SK-N-DZ (cell line): ENCODE results near the gene PLXDC1. TPM values are rescaled to one million over a fixed set of nuclear protein-coding genes. Genes with fewer than 3 reads are reported as not detected.

Experiments
- DNase-seq: peaks from one replicate; pipeline ENCODE4 v3.0.0-alpha.2; 2015; ENCODE audit warnings: low spot score
- polyA plus RNA-seq, 2 experiments: library from polyadenylated mRNA; depleted of rRNA; stranded (reverse); fragments of >200 nt; gene quantifications; 2 replicates each; pipeline ENCODE4 v1.2.3, GENCODE V29; 2014

The PLXDC1 gene
- polyA plus RNA-seq (2014; cell fraction: cytosol; rRNA removed), result not detected in 2 replicates
- polyA plus RNA-seq (2014; cell fraction: nucleus; rRNA removed), result 0.85 TPM in 1 of 2 replicates, not detected in the other

- DNase-seq, result no peak
Measured at GRCh38 chr17:39151150-39151942, at the start of gene PLXDC1. TSS of gene PLXDC1 (minus strand) at chr17:39151637. CDS start at chr17:39151437, 200 bp downstream.

DNA sequence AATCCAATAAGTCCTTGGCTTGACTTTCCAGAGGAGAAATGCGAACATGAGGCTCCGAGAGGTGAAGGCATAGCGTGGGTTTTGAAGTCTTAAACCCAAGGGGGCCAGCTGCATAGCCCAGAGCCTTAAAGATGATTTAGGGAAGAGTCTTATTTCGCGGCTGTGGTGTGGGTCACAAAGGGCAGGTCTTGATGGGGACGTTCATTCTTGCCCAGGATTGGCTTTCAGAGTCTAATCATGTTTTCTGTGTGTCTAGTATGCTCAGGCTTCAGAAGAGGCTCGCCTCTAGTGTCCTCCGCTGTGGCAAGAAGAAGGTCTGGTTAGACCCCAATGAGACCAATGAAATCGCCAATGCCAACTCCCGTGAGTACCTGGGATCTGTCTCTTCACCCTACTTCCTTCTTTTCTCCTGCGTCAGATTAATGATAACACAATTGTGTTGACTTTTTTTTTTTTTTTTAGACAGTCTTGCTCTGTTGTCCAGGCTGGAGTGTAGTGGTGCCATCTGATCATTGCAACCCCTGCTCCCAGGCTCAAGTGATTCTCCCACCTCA is 49.6 kb upstream of the PLXDC1 start:
- DNase-seq, result no peak

DNA sequence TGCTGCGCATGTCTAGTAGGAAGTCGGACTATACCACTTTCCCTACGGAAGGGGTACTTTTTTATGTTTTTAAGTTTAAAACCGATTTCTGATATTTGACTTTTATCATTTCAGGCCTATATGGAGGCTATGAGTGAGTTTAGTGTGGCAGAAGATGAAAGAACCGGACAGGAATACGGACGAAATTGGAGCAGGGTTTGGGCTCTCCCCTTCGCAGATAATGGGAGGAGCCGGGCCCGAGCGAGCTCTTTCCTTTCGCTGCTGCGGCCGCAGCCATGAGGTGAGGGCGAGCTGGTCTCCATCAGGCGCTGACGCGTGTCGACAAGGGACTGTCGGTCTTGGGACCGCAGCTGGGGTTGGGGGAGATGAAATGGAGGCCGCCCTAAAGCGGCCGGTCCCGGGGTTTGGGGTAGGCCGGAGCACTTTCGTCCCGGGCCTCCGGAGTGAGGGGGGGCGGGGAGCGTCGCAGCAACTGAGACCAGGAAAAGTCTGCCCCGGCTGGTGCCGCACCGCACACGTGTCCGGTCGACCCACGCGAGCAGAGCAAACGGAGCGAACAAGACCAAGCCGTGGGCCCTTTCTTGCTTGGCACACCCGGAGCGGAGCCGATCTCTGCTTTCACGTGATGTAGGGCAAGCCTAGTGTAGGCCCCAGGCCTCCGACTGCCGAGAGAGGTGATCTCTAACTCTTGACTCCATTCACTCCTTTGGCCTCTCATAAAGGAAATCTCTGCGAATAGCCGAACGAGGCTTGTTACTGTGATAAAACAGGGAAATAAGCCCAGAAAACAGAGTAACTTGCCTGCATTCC is 48.8 kb upstream of the PLXDC1 start, which contains the start of gene RPL19:
RPL19 (plus strand) TSS at position 214 of the 810 bp plus-strand sequence; CDS start at position 276, 62 bp downstream.
- DNase-seq, result no peak

DNA sequence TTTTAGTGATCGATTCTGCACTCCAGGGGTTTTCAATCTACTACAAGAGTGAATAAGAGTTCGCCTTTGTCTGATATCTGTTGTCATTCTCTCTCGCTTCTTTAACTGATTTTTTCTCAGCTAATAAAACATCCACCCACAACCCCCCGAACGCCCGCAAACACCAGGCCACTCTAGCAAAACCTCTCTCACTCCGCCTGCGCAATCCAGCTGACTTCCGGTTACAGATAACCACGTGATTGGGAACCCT is 48.3 kb upstream of the PLXDC1 start:
- peak; percentile 96 for DNase-seq

DNA sequence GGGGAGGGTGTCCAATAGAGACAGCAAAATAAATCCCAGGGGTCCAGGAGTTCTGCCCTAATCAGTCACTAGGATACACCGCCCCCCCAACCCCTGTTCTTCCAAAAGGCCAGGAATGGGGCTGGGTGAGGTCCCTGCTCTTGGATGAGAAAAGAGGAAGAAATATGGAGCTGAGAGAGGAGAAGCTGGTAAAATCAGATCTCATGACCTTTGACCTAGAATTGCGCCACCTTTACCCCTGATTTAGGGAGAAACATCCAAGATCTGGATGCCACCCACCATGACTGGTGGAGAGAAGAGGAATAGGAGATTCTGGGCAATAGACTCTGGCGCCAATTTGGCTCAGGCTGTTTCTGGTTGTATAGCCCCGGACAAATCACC is 46.7 kb upstream of the PLXDC1 start:
- DNase-seq, result no peak

GRCh38 chr17:39197380-39198185 is 46.1 kb upstream of the PLXDC1 start, which contains the start of gene CACNB1:
TSS of gene CACNB1 (minus strand) at chr17:39197669. CDS start at chr17:39197495, 174 bp downstream.
- peak; percentile 85 for DNase-seq

- no peak for DNase-seq
Measured at GRCh38 chr17:39196808-39197291, 45.4 kb upstream of the PLXDC1 start.

GRCh38 chr17:39196241-39196807 is 44.9 kb upstream of the PLXDC1 start:
- DNase-seq, result no peak

DNA sequence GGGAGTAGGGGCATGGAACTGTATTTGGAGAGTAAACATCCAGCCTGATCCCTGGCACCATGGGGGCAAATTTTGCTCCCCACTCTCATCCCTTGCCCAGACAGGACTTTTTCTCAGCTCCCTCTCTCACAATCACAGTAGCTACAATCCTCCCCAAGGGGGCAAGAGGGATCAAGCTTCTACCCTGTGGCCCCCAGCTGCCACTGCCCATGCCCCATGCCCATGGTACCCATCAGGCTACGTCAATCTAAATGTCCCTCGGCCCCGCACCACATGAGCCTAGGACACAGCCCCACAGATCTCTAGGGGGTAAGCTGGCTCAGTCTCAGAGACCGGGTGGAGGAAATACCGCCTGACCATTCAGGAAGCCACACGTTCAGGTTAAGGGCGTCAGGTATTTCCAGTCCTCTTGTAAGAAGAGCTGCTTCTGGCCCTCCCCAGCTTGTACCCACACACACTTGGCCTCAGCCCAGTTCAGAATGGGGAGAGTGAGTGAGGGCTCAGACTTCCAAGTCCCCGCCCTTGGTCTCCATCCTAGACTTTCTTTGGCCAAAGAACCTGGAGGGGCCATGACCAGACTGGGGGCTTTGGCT is 44.2 kb upstream of the PLXDC1 start:
- no peak for DNase-seq

DNA sequence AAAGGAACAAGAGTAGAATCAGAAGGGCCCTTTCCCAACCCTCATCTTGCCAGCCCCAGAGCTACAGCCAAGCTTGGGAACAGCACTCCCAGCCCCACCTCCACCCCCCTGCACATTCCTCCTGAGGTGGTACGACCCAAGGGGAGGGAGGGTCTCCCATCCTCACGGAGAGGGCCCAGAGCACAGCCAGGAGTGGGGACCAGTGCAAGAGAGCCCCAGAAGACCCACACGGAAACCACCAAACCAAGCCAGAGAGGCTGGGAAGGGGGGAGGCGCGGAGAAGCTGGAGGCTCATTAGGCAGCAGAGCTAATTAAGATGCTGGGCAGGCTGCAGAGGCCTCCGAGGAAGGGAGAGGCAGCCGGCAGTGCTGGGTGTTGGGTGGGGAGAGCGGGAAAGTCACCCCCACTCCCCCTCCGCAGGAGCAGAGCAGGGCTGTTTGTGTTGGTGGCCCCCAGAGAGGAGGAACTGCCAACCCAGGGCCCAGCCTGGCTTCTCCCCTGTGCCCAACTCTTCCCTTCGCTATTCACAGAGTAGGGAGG is 43.6 kb upstream of the PLXDC1 start:
- peak; percentile 72 for DNase-seq

DNA sequence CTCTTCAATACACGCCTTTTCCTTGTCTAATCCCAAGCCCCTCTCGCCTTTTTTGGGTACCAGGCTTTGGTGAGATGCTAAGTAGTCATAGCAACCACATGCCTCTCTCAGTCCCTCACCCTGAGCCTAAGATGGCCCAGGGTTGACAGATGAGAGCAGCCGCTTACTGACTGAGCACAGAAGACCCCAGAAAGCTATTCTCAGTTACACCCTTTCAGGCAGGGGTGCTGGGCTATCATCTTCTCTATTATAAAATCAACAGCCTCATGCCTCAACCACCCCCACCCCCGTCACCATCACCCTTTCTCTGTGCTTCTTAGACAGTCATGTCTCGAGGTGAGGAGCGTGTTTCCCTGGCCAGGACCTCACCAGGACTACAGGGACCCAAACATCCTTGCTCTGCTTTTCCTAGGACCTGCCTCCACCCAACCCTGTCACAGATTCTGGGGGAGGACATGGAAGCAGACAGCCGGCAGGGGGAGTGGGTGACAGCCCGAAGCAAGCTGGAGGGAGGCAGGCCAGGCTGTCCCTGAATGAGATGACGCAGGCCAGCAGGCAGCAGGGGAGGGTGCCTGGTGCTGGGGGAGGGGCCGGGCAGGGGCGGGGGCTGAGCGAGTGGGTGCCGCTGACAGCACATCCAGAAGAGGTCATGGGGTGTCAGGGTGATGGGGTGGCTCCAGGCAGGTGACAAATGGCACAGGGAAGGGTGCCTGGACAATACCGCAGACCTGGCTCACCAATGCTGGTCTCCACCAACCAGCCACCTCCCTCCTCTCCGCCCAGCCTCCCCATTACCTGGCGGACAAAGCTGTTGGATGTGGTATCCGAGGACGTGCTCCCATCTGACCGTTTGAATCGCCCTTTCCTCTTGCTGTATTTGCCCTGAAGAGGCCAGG is 42.9 kb upstream of the PLXDC1 start:
- peak; percentile 89 for DNase-seq

GRCh38 chr17:39193346-39193745 is 41.9 kb upstream of the PLXDC1 start:
- DNase-seq, result no peak

DNA sequence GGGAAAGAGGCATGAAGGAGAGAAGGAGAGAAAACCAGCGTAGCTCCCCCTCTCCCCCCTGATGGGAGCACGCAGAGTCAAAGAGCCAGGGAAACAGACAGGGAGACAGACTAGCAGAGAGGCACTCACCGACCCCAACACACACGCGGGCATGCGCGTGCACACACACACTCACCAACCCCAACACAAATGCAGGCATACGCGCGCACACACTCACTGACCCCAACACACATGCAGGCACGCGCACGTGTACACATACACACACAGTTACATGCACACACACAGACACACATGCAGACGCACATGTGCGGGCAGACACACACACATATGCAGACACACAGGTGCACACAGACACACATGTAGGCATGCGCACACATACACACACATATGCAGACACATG is 41.5 kb upstream of the PLXDC1 start:
- DNase-seq, result no peak

GRCh38 chr17:39191750-39192510 is 40.5 kb upstream of the PLXDC1 start:
- no peak for DNase-seq

GRCh38 chr17:39187152-39187830 is 35.9 kb upstream of the PLXDC1 start:
- no peak for DNase-seq

- no peak for DNase-seq
Measured at GRCh38 chr17:39186481-39187002, 35.1 kb upstream of the PLXDC1 start.

GRCh38 chr17:39183720-39184119 is 32.3 kb upstream of the PLXDC1 start:
- no peak for DNase-seq

DNA sequence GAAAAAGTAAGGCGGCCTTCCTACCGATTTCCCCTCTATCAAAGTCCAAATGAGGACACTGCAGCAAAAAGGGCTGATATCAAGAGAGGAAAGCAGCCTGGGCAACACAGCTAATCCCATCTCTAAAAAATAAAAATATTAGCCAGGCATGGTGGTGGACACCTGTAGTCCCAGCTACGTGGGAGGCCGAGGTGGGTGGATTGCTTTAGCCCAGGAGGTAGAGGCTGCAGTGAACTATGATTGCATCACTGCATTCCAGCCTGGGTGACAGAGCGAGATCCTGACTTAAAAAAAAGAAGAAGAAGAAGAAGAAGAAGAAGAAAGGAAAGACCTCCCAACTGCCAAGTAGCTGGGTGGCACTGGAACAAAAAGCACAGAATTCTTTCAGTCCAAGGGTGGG is 31.6 kb upstream of the PLXDC1 start:
- DNase-seq, result no peak
